IPS-20b (cell line): ENCODE measurements around the gene SLCO2A1.

Source experiments
- H3K27ac ChIP-seq: one replicate; pipeline ENCODE4 v1.5.1; 2013; ENCODE audit warnings: low read length
- H3K27me3 ChIP-seq: 2 replicates; pipeline ENCODE4 v1.6.1; 2013; ENCODE audit warnings: mild to moderate bottlenecking, low read length, inconsistent platforms; ENCODE audit not compliant: insufficient read depth
- H3K36me3 ChIP-seq: 2 replicates; pipeline ENCODE4 v1.6.1; 2013; ENCODE audit warnings: low read depth, mild to moderate bottlenecking, inconsistent platforms, low read length, moderate library complexity; ENCODE audit not compliant: insufficient read depth
- H3K4me1 ChIP-seq: 2 replicates; pipeline ENCODE4 v1.6.1; 2013; ENCODE audit warnings: mild to moderate bottlenecking, control low read depth, inconsistent platforms, low read length, moderate library complexity; ENCODE audit not compliant: insufficient read depth
- H3K4me3 ChIP-seq: 2 replicates; pipeline ENCODE4 v1.5.1; 2013; ENCODE audit warnings: mild to moderate bottlenecking, low read length, inconsistent platforms
- H3K9ac ChIP-seq: 2 replicates; pipeline ENCODE4 v1.6.1; 2013; ENCODE audit warnings: low read depth, mild to moderate bottlenecking, inconsistent platforms, low read length, moderate library complexity
- H3K9me3 ChIP-seq: 2 replicates; pipeline ENCODE4 v1.6.1; 2013; ENCODE audit warnings: mild to moderate bottlenecking, low read depth, low read length, inconsistent platforms; ENCODE audit not compliant: insufficient read depth

The SLCO2A1 gene

GRCh38 chr3:133953297-133953696 is 76.4 kb downstream of the SLCO2A1 start:
- no peaks in the 10 kb centered on the region for H3K36me3 ChIP-seq
- no peak overlapping the region for H3K9ac ChIP-seq
- H3K4me1 ChIP-seq = peaks cover 7% of the 10 kb centered on the region; the same call in 1 of the 2 replicates
- no peak overlapping the region for H3K4me3 ChIP-seq
- H3K27ac ChIP-seq = no peak overlapping the region
- peaks cover 10% of the 10 kb centered on the region; the same call in 1 of the 2 replicates for H3K27me3 ChIP-seq
- no peaks in the 10 kb centered on the region for H3K9me3 ChIP-seq

- H3K4me3 ChIP-seq = no peak overlapping the region
- no peaks in the 10 kb centered on the region for H3K36me3 ChIP-seq
- H3K9ac ChIP-seq = no peak overlapping the region
- no peaks in the 10 kb centered on the region for H3K9me3 ChIP-seq
- H3K4me1 ChIP-seq = peaks cover 7% of the 10 kb centered on the region; the same call in 1 of the 2 replicates
- H3K27me3 ChIP-seq = peaks cover 10% of the 10 kb centered on the region; the same call in 1 of the 2 replicates
- no peak overlapping the region for H3K27ac ChIP-seq
Measured at GRCh38 chr3:133949438-133949837, 80.3 kb downstream of the SLCO2A1 start.

GRCh38 chr3:133948996-133949395 is 80.7 kb downstream of the SLCO2A1 start:
- H3K4me1 ChIP-seq = peaks cover 7% of the 10 kb centered on the region; the same call in 1 of the 2 replicates
- peaks cover 10% of the 10 kb centered on the region; the same call in 1 of the 2 replicates for H3K27me3 ChIP-seq
- H3K36me3 ChIP-seq = no peaks in the 10 kb centered on the region
- no peak overlapping the region for H3K27ac ChIP-seq
- H3K9ac ChIP-seq = no peak overlapping the region
- H3K4me3 ChIP-seq = no peak overlapping the region
- no peaks in the 10 kb centered on the region for H3K9me3 ChIP-seq

GRCh38 chr3:133948131-133948810 is 81.5 kb downstream of the SLCO2A1 start:
- Histone ChIP-seq H3K9ac (no peak overlapping the region), H3K36me3 (no peaks in the 10 kb centered on the region), H3K4me3 (no peak overlapping the region), H3K4me1 (peaks cover 7% of the 10 kb centered on the region; the same call in 1 of the 2 replicates), H3K9me3 (no peaks in the 10 kb centered on the region), H3K27me3 (peaks cover 10% of the 10 kb centered on the region; the same call in 1 of the 2 replicates), H3K27ac (no peak overlapping the region)

- no peaks in the 10 kb centered on the region for H3K9me3 ChIP-seq
- H3K9ac ChIP-seq = no peak overlapping the region
- no peak overlapping the region for H3K27ac ChIP-seq
- no peaks in the 10 kb centered on the region for H3K36me3 ChIP-seq
- H3K27me3 ChIP-seq = peaks cover 3% of the 10 kb centered on the region; the same call in 1 of the 2 replicates
- peaks cover 7% of the 10 kb centered on the region; the same call in 1 of the 2 replicates for H3K4me1 ChIP-seq
- H3K4me3 ChIP-seq = no peak overlapping the region
Measured at GRCh38 chr3:133945381-133946095, 84.2 kb downstream of the SLCO2A1 start.

GRCh38 chr3:133944641-133945380 is 84.9 kb downstream of the SLCO2A1 start:
- Histone ChIP-seq H3K27ac (no peak overlapping the region), H3K27me3 (no peaks in the 10 kb centered on the region), H3K9ac (no peak overlapping the region)

GRCh38 chr3:133944181-133944580 is 85.5 kb downstream of the SLCO2A1 start:
- Histone ChIP-seq H3K9me3 (no peaks in the 10 kb centered on the region), H3K4me1 (peaks cover 5% of the 10 kb centered on the region; the same call in 1 of the 2 replicates), H3K4me3 (no peak overlapping the region), H3K27ac (no peak overlapping the region), H3K9ac (no peak overlapping the region), H3K36me3 (no peaks in the 10 kb centered on the region), H3K27me3 (no peaks in the 10 kb centered on the region)

More at GRCh38 chr3:133944641-133945380, 84.9 kb downstream of the SLCO2A1 start:
- no peak overlapping the region for H3K4me3 ChIP-seq
- H3K9me3 ChIP-seq = no peaks in the 10 kb centered on the region
- no peaks in the 10 kb centered on the region for H3K36me3 ChIP-seq
- peaks cover 7% of the 10 kb centered on the region; the same call in 1 of the 2 replicates for H3K4me1 ChIP-seq

- H3K4me1 ChIP-seq = no peaks in the 10 kb centered on the region
- H3K9me3 ChIP-seq = no peaks in the 10 kb centered on the region
- no peak overlapping the region for H3K9ac ChIP-seq
- no peak overlapping the region for H3K27ac ChIP-seq
- no peaks in the 10 kb centered on the region for H3K27me3 ChIP-seq
- H3K4me3 ChIP-seq = no peak overlapping the region
- no peaks in the 10 kb centered on the region for H3K36me3 ChIP-seq
Measured at GRCh38 chr3:133943639-133944141, 86.0 kb downstream of the SLCO2A1 start.

GRCh38 chr3:133943031-133943535 is 86.6 kb downstream of the SLCO2A1 start:
- Histone ChIP-seq H3K9me3 (no peaks in the 10 kb centered on the region), H3K4me1 (no peaks in the 10 kb centered on the region), H3K4me3 (no peak overlapping the region), H3K9ac (no peak overlapping the region), H3K27me3 (no peaks in the 10 kb centered on the region), H3K27ac (no peak overlapping the region), H3K36me3 (no peaks in the 10 kb centered on the region)

GRCh38 chr3:133941415-133941821 is 88.3 kb downstream of the SLCO2A1 start:
- Histone ChIP-seq H3K9me3 (no peaks in the 10 kb centered on the region), H3K4me1 (no peaks in the 10 kb centered on the region), H3K27ac (no peak overlapping the region)

GRCh38 chr3:133940536-133940935 is 89.2 kb downstream of the SLCO2A1 start:
- no peaks in the 10 kb centered on the region for H3K36me3 ChIP-seq
- no peak overlapping the region for H3K4me3 ChIP-seq
- H3K9ac ChIP-seq = no peak overlapping the region
- H3K4me1 ChIP-seq = no peaks in the 10 kb centered on the region
- H3K27ac ChIP-seq = no peak overlapping the region
- H3K27me3 ChIP-seq = no peaks in the 10 kb centered on the region
- no peaks in the 10 kb centered on the region for H3K9me3 ChIP-seq

More at GRCh38 chr3:133941415-133941821, 88.3 kb downstream of the SLCO2A1 start:
- H3K36me3 ChIP-seq = no peaks in the 10 kb centered on the region
- no peak overlapping the region for H3K4me3 ChIP-seq
- H3K27me3 ChIP-seq = no peaks in the 10 kb centered on the region
- no peak overlapping the region for H3K9ac ChIP-seq
